ENCODE measurements around the gene PXDN.

DNA sequence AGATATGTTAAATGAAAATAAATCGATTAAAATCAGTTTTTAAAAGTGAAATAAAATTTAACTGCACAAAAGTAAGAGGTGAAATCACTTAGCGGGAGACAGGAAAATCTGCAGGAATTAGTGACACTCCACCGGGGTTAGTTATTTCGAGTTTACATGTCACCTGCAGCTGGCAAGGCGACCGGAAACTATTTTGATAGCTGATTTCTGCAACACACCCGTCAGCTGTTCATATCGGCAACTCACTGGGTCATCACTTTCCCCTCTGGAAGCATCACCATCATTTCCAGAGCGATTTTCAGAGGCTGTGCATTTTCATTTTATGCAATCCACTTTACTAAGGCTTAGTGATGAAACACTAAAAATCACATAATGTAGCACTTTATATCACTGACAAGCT lies 52.9 kb downstream of the PXDN start:
- TF ChIP-seq GATA2 (IDR thresholded peaks at IDR 0.05; ENCODE audit: low read depth, low read length) (no peak), GATA3 (IDR thresholded peaks at IDR 0.05; ENCODE audit: low read depth, low read length) (no peak)
